GM13976 (cell line): Measurements from ENCODE around the gene PCED1B.
"Not testable (repeated sequence)": the region's sequence is repeated elsewhere in the genome, so short reads cannot be mapped to it uniquely, and the experiment has no call there.

Source experiments
- DNase-seq: peaks from one replicate; pipeline ENCODE4 v3.0.0; 2012; ENCODE audit warnings: low spot score
- CTCF ChIP-seq: IDR thresholded peaks from 2 replicates; pipeline ENCODE4 v1.5.1; 2012; ENCODE audit warnings: borderline replicate concordance, mild to moderate bottlenecking; ENCODE audit not compliant: insufficient read depth; ENCODE audit errors: extremely low read depth, missing control alignments, control extremely low read depth
- in situ Hi-C: fragments of 300-500 bp; cut with MboI; formaldehyde crosslinking; loops from one replicate; pipeline ENCODE4 v1.12.0; 2022; ENCODE audit warnings: low sequenced_read_pairs, mixed read lengths, inconsistent platforms; ENCODE audit not compliant: unreplicated experiment

PCED1B gene

GRCh38 chr12:47053961-47054360 is 25.5 kb upstream of the PCED1B start:
- no peak for DNase-seq
- no peak for TF ChIP-seq CTCF
- in situ Hi-C loops = no loop called here

- no peak for TF ChIP-seq CTCF
- in situ Hi-C loops = no loop called here
- DNase-seq = no peak
Measured at GRCh38 chr12:47054659-47055058, 24.8 kb upstream of the PCED1B start.

- DNase-seq, in situ Hi-C loops: not testable (repeated sequence)
Measured at GRCh38 chr12:47055856-47056255, 23.6 kb upstream of the PCED1B start.

- in situ Hi-C loops, DNase-seq: not testable (repeated sequence)
Measured at GRCh38 chr12:47056944-47057343, 22.5 kb upstream of the PCED1B start.

GRCh38 chr12:47058640-47059039 is 20.8 kb upstream of the PCED1B start:
- in situ Hi-C loops = not testable (repeated sequence)

GRCh38 chr12:47065546-47065945 is 13.9 kb upstream of the PCED1B start:
- DNase-seq = no peak
- TF ChIP-seq CTCF = no peak
- in situ Hi-C loops = no loop called here

More at GRCh38 chr12:47058640-47059039, 20.8 kb upstream of the PCED1B start:
- not testable (repeated sequence) for DNase-seq

- TF ChIP-seq CTCF = no peak
- in situ Hi-C loops = no loop called here
Measured at GRCh38 chr12:47066278-47067025, 13.0 kb upstream of the PCED1B start.

GRCh38 chr12:47067176-47067575 is 12.2 kb upstream of the PCED1B start:
- no peak for TF ChIP-seq CTCF
- in situ Hi-C loops = no loop called here
- DNase-seq = no peak

More at GRCh38 chr12:47066278-47067025, 13.0 kb upstream of the PCED1B start:
- DNase-seq = no peak
